Brain microvascular endothelial cell (primary cell): ENCODE measurements around the gene SDK1.
"Not testable (repeated sequence)": the region's sequence is repeated elsewhere in the genome, so short reads cannot be mapped to it uniquely, and the experiment has no call there.

Source experiments
- DNase-seq: peaks from one replicate; pipeline ENCODE4 v3.0.0-alpha.2; 2020
- H3K27ac ChIP-seq: fragments of 250-450 bp; sonication (Bioruptor Pico); 2 replicates; pipeline ENCODE4 v1.5.1; 2020; ENCODE audit warnings: mild to moderate bottlenecking, moderate library complexity
- H3K27me3 ChIP-seq: fragments of 250-450 bp; sonication (Bioruptor Pico); replicated peaks from 2 replicates; pipeline ENCODE4 v1.5.1; 2020; ENCODE audit warnings: mild to moderate bottlenecking
- H3K36me3 ChIP-seq: fragments of 250-450 bp; sonication (Bioruptor Pico); replicated peaks from 2 replicates; pipeline ENCODE4 v1.5.1; 2020; ENCODE audit warnings: mild to moderate bottlenecking
- H3K4me3 ChIP-seq: 2 replicates; pipeline ENCODE4 v1.5.1; 2011; ENCODE audit warnings: low read depth, mild to moderate bottlenecking, control low read depth, low read length, moderate library complexity
- CTCF ChIP-seq: IDR thresholded peaks from 2 replicates; pipeline ENCODE4 v1.5.1; 2011; ENCODE audit warnings: low read depth, mild to moderate bottlenecking, moderate library complexity, low read length, control low read depth, inconsistent platforms; ENCODE audit errors: missing control alignments
- in situ Hi-C: cut with HindIII; loops from 2 replicates; pipeline ENCODE4 v1.10.0; 2017; ENCODE audit warnings: low sequenced_read_pairs, low pct_ligation_motif_present

Gene SDK1

GRCh38 chr7:4299431-4299830 lies 998.4 kb downstream of the SDK1 start:
- no peak overlapping the region for H3K27ac ChIP-seq
- H3K4me3 ChIP-seq = no peak overlapping the region
- in situ Hi-C loops = no loop called here
- H3K36me3 ChIP-seq = no peaks in the 10 kb centered on the region
- no peak for DNase-seq
- H3K27me3 ChIP-seq = no peaks in the 10 kb centered on the region
- no peak for TF ChIP-seq CTCF

GRCh38 chr7:4302203-4302905 lies 1001.3 kb downstream of the SDK1 start:
- in situ Hi-C loops = no loop called here
- Histone ChIP-seq H3K36me3 (no peaks in the 10 kb centered on the region), H3K27ac (no peak overlapping the region), H3K27me3 (no peaks in the 10 kb centered on the region), H3K4me3 (no peak overlapping the region)
- no peak for TF ChIP-seq CTCF
- DNase-seq = no peak

GRCh38 chr7:4307316-4308204 lies 1006.5 kb downstream of the SDK1 start:
- in situ Hi-C loops = no loop called here

GRCh38 chr7:4308205-4308590 lies 1007.1 kb downstream of the SDK1 start:
- in situ Hi-C loops = no loop called here
- H3K36me3 ChIP-seq = no peaks in the 10 kb centered on the region
- no peak overlapping the region for H3K27ac ChIP-seq
- no peaks in the 10 kb centered on the region for H3K27me3 ChIP-seq
- no peak for DNase-seq
- H3K4me3 ChIP-seq = no peak overlapping the region
- TF ChIP-seq CTCF = no peak

More at GRCh38 chr7:4307316-4308204, 1006.5 kb downstream of the SDK1 start:
- no peak overlapping the region for H3K27ac ChIP-seq
- no peak for DNase-seq
- H3K36me3 ChIP-seq = no peaks in the 10 kb centered on the region
- no peak overlapping the region for H3K4me3 ChIP-seq
- no peaks in the 10 kb centered on the region for H3K27me3 ChIP-seq
- no peak for TF ChIP-seq CTCF

GRCh38 chr7:4313911-4314310 lies 1012.9 kb downstream of the SDK1 start:
- in situ Hi-C loops, H3K27me3 ChIP-seq, DNase-seq, H3K27ac ChIP-seq, H3K36me3 ChIP-seq, H3K4me3 ChIP-seq: not testable (repeated sequence)

GRCh38 chr7:4314316-4314715 lies 1013.3 kb downstream of the SDK1 start:
- H3K4me3 ChIP-seq, in situ Hi-C loops, H3K36me3 ChIP-seq, H3K27me3 ChIP-seq, H3K27ac ChIP-seq, DNase-seq: not testable (repeated sequence)
